ENCODE results near the gene ZC3H7A.

ZC3H7A gene

DNA sequence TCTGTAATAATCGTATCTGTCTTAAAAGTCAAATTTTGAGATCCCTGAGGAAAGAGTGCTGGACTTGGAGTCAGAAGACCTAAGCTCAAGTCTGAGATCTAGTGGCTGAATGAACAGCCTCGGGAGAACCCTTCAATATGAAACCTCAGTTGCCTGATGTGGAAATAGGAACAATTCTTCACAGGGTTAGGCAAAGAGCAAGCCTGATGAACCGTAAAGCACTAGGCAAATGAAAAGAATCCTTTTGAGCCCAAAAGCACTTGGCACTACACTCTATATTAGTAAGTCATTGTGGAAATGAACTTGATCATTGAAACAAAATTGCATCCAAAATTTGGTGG lies 74.6 kb downstream of the ZC3H7A start:
- TF ChIP-seq, protein P1, sequence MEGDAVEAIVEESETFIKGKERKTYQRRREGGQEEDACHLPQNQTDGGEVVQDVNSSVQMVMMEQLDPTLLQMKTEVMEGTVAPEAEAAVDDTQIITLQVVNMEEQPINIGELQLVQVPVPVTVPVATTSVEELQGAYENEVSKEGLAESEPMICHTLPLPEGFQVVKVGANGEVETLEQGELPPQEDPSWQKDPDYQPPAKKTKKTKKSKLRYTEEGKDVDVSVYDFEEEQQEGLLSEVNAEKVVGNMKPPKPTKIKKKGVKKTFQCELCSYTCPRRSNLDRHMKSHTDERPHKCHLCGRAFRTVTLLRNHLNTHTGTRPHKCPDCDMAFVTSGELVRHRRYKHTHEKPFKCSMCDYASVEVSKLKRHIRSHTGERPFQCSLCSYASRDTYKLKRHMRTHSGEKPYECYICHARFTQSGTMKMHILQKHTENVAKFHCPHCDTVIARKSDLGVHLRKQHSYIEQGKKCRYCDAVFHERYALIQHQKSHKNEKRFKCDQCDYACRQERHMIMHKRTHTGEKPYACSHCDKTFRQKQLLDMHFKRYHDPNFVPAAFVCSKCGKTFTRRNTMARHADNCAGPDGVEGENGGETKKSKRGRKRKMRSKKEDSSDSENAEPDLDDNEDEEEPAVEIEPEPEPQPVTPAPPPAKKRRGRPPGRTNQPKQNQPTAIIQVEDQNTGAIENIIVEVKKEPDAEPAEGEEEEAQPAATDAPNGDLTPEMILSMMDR (conservative IDR thresholded peaks at IDR 0.05; ENCODE audit: low read depth, low read length) = no peak

GRCh38 chr16:11721781-11722467 lies 75.1 kb downstream of the ZC3H7A start:
- no peak overlapping the region for H3K9ac ChIP-seq
- H3K79me2 ChIP-seq (ENCODE audit: insufficient read depth, low read depth) = peaks cover 49% of the 10 kb centered on the region; the same call in 1 of the 2 replicates
- no peaks in the 10 kb centered on the region for H3K27me3 ChIP-seq (ENCODE audit: insufficient read depth, low read depth)
- 0 out of 2 replicates have a peak overlapping the region, but pooled peaks have one; percentile 5 for H3K27ac ChIP-seq
- peaks cover 44% of the 10 kb centered on the region; the same call in 1 of the 2 replicates for H3K36me3 ChIP-seq (ENCODE audit: insufficient read depth)
- H2AFZ ChIP-seq (ENCODE audit: low read depth) = no peak overlapping the region
- no peak overlapping the region for H3K4me3 ChIP-seq (IDR thresholded peaks at IDR 0.05; ENCODE audit: insufficient read depth, low read depth, low read length)
- no peak overlapping the region for H3K4me2 ChIP-seq
- H4K20me1 ChIP-seq (ENCODE audit: insufficient read depth) = no peaks in the 10 kb centered on the region
- TF ChIP-seq, protein P1 (conservative IDR thresholded peaks at IDR 0.05; ENCODE audit: low read depth, low read length) = no peak
- peaks cover 70% of the 10 kb centered on the region for H3K4me1 ChIP-seq (ENCODE audit: low read depth, poor library complexity, severe bottlenecking)

More for the DNA sequence above, 74.6 kb downstream of the ZC3H7A start:
- H3K36me3 ChIP-seq (ENCODE audit: insufficient read depth) = peaks cover 44% of the 10 kb centered on the region; the same call in 1 of the 2 replicates
- no peaks in the 10 kb centered on the region for H4K20me1 ChIP-seq (ENCODE audit: insufficient read depth)
- no peak overlapping the region for H2AFZ ChIP-seq (ENCODE audit: low read depth)
- no peak overlapping the region for H3K4me2 ChIP-seq
- H3K4me3 ChIP-seq (IDR thresholded peaks at IDR 0.05; ENCODE audit: insufficient read depth, low read depth, low read length) = no peak overlapping the region
- peaks cover 74% of the 10 kb centered on the region for H3K4me1 ChIP-seq (ENCODE audit: low read depth, poor library complexity, severe bottlenecking)
- H3K27ac ChIP-seq = 0 out of 2 replicates have a peak overlapping the region, but pooled peaks have one; percentile 5
- H3K9ac ChIP-seq = no peak overlapping the region
- H3K79me2 ChIP-seq (ENCODE audit: insufficient read depth, low read depth) = peaks cover 54% of the 10 kb centered on the region; the same call in 1 of the 2 replicates
- H3K27me3 ChIP-seq (ENCODE audit: insufficient read depth, low read depth) = no peaks in the 10 kb centered on the region

GRCh38 chr16:11719762-11720161 lies 77.3 kb downstream of the ZC3H7A start:
- Histone ChIP-seq H3K9ac (no peak overlapping the region), H2AFZ (ENCODE audit: low read depth) (no peak overlapping the region), H3K27me3 (ENCODE audit: insufficient read depth, low read depth) (no peaks in the 10 kb centered on the region), H3K79me2 (ENCODE audit: insufficient read depth, low read depth) (peaks cover 33% of the 10 kb centered on the region; the same call in 1 of the 2 replicates), H4K20me1 (ENCODE audit: insufficient read depth) (no peaks in the 10 kb centered on the region), H3K27ac (no peak overlapping the region), H3K4me1 (ENCODE audit: low read depth, poor library complexity, severe bottlenecking) (peaks cover 58% of the 10 kb centered on the region), H3K4me3 (IDR thresholded peaks at IDR 0.05; ENCODE audit: insufficient read depth, low read depth, low read length) (no peak overlapping the region), H3K36me3 (ENCODE audit: insufficient read depth) (peaks cover 37% of the 10 kb centered on the region; the same call in 1 of the 2 replicates), H3K4me2 (no peak overlapping the region)
- TF ChIP-seq, protein P1 (conservative IDR thresholded peaks at IDR 0.05; ENCODE audit: low read depth, low read length) = no peak

DNA sequence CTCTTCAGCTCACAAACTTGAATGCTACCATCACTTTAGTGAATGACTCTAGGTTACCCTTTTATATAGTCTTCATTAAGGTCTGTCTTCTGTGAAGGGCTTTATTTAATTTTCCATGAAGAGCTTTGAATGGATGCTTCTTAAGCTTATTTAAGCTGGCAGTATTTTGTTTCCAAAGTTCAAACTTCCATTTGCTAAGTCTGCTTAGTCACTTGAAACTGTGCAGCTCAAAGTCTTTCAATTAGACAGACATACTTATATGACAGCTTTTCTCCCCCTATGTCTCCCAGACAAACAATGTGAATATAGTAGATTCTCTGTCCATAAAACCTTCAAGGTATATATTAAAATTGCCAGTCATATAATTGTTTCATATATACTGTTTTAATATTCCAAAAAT lies 77.9 kb downstream of the ZC3H7A start:
- peaks cover 57% of the 10 kb centered on the region for H3K4me1 ChIP-seq (ENCODE audit: low read depth, poor library complexity, severe bottlenecking)
- no peak overlapping the region for H3K4me3 ChIP-seq (IDR thresholded peaks at IDR 0.05; ENCODE audit: insufficient read depth, low read depth, low read length)
- H3K9ac ChIP-seq = no peak overlapping the region

More for the DNA sequence above, 77.9 kb downstream of the ZC3H7A start:
- TF ChIP-seq, protein P1 (conservative IDR thresholded peaks at IDR 0.05; ENCODE audit: low read depth, low read length) = no peak
- Histone ChIP-seq H3K27ac (peak overlapping the region; percentile 7; the same call in 1 of the 2 replicates), H3K36me3 (ENCODE audit: insufficient read depth) (peaks cover 31% of the 10 kb centered on the region; the same call in 1 of the 2 replicates), H3K4me2 (no peak overlapping the region), H2AFZ (ENCODE audit: low read depth) (no peak overlapping the region), H3K27me3 (ENCODE audit: insufficient read depth, low read depth) (no peaks in the 10 kb centered on the region), H4K20me1 (ENCODE audit: insufficient read depth) (no peaks in the 10 kb centered on the region), H3K79me2 (ENCODE audit: insufficient read depth, low read depth) (peaks cover 31% of the 10 kb centered on the region; the same call in 1 of the 2 replicates)
